ENCODE results near the gene CSRP2.

Gene CSRP2

GRCh38 chr12:76920172-76921099 lies 41.6 kb upstream of the CSRP2 start:
- Histone ChIP-seq H3K27ac (ENCODE audit: low read depth, low read length, poor library complexity, severe bottlenecking) (no peak overlapping the region), H3K36me3 (ENCODE audit: insufficient read depth, low read length) (no peaks in the 10 kb centered on the region), H3K79me2 (ENCODE audit: insufficient read depth, low read length) (no peaks in the 10 kb centered on the region), H3K9me2 (ENCODE audit: low read depth, low read length) (no peaks in the 10 kb centered on the region), H4K20me1 (ENCODE audit: insufficient read depth, low read length) (no peaks in the 10 kb centered on the region), H3K4me2 (ENCODE audit: low read length) (no peak overlapping the region), H3K4me1 (ENCODE audit: insufficient read depth, low read length, severe bottlenecking) (no peaks in the 10 kb centered on the region), H3K9me3 (ENCODE audit: low read length) (no peaks in the 10 kb centered on the region), H3K9ac (ENCODE audit: low read length) (no peak overlapping the region), H3F3A (ENCODE audit: insufficient read depth, low read length) (no peaks in the 10 kb centered on the region), H3K27me3 (ENCODE audit: insufficient read depth, low read length) (no peaks in the 10 kb centered on the region), H3K4me3 (ENCODE audit: low read depth, low read length, poor library complexity, severe bottlenecking) (no peak overlapping the region), H2AFZ (ENCODE audit: low read length) (no peak overlapping the region)
- TF ChIP-seq EZH2 (IDR thresholded peaks at IDR 0.05; ENCODE audit: borderline replicate concordance, low read length) (no peak), CTCF (IDR thresholded peaks at IDR 0.05; ENCODE audit: low read length) (no peak)

- Histone ChIP-seq H3K4me2 (ENCODE audit: low read length) (no peak overlapping the region), H3K9me2 (ENCODE audit: low read depth, low read length) (no peaks in the 10 kb centered on the region), H3F3A (ENCODE audit: insufficient read depth, low read length) (no peaks in the 10 kb centered on the region), H2AFZ (ENCODE audit: low read length) (no peak overlapping the region), H3K4me1 (ENCODE audit: insufficient read depth, low read length, severe bottlenecking) (no peaks in the 10 kb centered on the region), H3K27ac (ENCODE audit: low read depth, low read length, poor library complexity, severe bottlenecking) (no peak overlapping the region), H3K4me3 (ENCODE audit: low read depth, low read length, poor library complexity, severe bottlenecking) (no peak overlapping the region), H4K20me1 (ENCODE audit: insufficient read depth, low read length) (no peaks in the 10 kb centered on the region), H3K79me2 (ENCODE audit: insufficient read depth, low read length) (no peaks in the 10 kb centered on the region), H3K9ac (ENCODE audit: low read length) (no peak overlapping the region), H3K9me3 (ENCODE audit: low read length) (no peaks in the 10 kb centered on the region), H3K36me3 (ENCODE audit: insufficient read depth, low read length) (no peaks in the 10 kb centered on the region), H3K27me3 (ENCODE audit: insufficient read depth, low read length) (no peaks in the 10 kb centered on the region)
- TF ChIP-seq CTCF (IDR thresholded peaks at IDR 0.05; ENCODE audit: low read length): no peak
- no peak for TF ChIP-seq EZH2 (IDR thresholded peaks at IDR 0.05; ENCODE audit: borderline replicate concordance, low read length)
Measured at GRCh38 chr12:76919383-76920171, 40.8 kb upstream of the CSRP2 start.

GRCh38 chr12:76916170-76916540 lies 37.3 kb upstream of the CSRP2 start:
- H3K4me3 ChIP-seq (ENCODE audit: low read depth, low read length, poor library complexity, severe bottlenecking): no peak overlapping the region
- H3K36me3 ChIP-seq (ENCODE audit: insufficient read depth, low read length): no peaks in the 10 kb centered on the region
- no peaks in the 10 kb centered on the region for H3K27me3 ChIP-seq (ENCODE audit: insufficient read depth, low read length)
- no peaks in the 10 kb centered on the region for H3K79me2 ChIP-seq (ENCODE audit: insufficient read depth, low read length)
- H3F3A ChIP-seq (ENCODE audit: insufficient read depth, low read length): no peaks in the 10 kb centered on the region
- H3K27ac ChIP-seq (ENCODE audit: low read depth, low read length, poor library complexity, severe bottlenecking): no peak overlapping the region
- H2AFZ ChIP-seq (ENCODE audit: low read length): no peak overlapping the region
- no peaks in the 10 kb centered on the region for H3K9me2 ChIP-seq (ENCODE audit: low read depth, low read length)
- no peak for TF ChIP-seq EZH2 (IDR thresholded peaks at IDR 0.05; ENCODE audit: borderline replicate concordance, low read length)
- no peak for TF ChIP-seq CTCF (IDR thresholded peaks at IDR 0.05; ENCODE audit: low read length)
- no peaks in the 10 kb centered on the region for H3K4me1 ChIP-seq (ENCODE audit: insufficient read depth, low read length, severe bottlenecking)
- H3K9ac ChIP-seq (ENCODE audit: low read length): no peak overlapping the region
- H4K20me1 ChIP-seq (ENCODE audit: insufficient read depth, low read length): no peaks in the 10 kb centered on the region
- no peak overlapping the region for H3K4me2 ChIP-seq (ENCODE audit: low read length)
- H3K9me3 ChIP-seq (ENCODE audit: low read length): no peaks in the 10 kb centered on the region

Data from OCI-LY1 (cell line).